Activated CD4-positive, alpha-beta T cell treated with anti-CD3 and anti-CD28 coated beads, Interleukin-2, amount 50 U/mL, for 4 hours (primary cell): ENCODE data around the gene CBX1.
"Not testable (repeated sequence)": the region's sequence is repeated elsewhere in the genome, so short reads cannot be mapped to it uniquely, and the experiment has no call there.

ENCODE experiments used
- DNase-seq, 2 experiments: peaks; one replicate each; pipeline ENCODE4 v3.0.0-alpha.2; 2020

Gene CBX1

DNA sequence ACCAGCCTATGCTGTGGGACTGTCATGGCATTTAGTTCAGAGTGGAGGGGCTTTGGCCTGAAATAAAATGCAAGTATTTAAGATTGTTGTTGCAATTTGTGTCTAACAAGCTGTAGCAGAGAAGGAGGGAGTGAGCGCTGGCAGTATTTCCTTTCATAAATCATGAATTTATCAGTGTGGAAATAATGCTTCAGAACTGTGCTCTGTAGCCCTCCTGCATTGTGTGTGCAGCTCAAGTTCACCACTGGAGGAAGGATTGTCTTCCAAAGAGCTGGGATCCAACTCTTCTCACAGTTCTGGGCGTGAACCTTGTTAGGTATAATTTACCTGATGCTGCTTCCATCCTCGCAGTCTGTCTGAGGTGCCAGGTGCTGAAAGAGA is 21.4 kb upstream of the CBX1 start:
- DNase-seq = no peak

DNA sequence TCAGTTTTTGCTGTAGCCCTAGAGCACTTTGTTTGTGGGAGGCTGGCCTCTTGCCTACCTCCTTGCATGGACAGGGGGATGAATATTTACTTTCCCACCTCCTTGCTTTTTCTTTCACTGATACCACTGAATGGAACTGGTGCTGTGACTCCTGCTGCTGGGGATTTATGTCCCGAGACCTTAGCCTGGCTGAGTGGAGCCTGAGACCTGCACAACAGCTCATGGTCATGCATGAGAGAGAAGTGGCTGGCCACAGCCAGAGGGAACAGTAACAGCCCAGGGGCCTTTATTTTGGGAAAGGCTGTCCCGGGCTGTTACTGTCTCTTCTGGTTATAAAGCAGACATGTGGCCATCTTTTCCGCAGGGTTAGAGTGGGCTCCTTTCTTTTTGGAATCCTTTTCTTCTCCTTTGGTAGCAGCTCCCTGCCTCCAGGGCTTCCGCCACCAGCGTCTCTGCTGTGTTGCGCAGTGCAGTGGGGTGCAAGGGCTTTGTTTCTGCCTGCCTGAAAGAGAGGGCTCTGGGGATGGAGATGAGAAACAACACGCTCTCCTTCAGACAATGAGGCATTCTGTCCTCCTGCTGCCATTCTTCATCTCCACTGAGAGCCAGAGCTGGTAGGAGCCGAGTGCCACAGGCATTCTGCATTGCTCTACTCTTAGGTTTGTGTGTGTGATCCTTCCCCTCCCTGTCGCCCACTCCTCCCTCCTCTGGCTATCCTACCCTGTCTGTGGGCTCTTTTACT is 20.8 kb upstream of the CBX1 start:
- no peak for DNase-seq

DNA sequence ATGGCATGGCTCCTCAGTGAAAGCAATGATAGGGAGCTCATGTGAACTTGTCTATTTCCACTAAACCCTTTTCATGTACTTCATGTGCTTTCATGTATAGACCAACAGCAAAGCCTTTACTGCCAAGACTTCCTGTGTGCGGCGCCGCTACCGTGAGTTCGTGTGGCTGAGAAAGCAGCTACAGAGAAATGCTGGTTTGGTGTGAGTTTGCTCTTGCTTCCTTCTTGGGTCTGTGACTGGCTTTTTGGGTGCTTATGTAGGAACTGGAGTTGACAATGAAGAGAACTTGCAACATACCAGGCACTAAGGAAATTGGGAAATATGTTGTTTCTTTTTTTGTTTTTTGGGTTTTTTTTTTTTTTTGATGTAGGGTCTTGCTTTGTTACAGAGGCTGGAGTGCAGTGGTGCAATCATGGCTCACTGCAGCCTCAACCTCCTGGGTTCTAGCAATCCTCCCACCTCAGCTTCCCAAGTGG is 12.0 kb upstream of the CBX1 start:
- peak; percentile 29 to 30 for DNase-seq

GRCh38 chr17:48111937-48112241 is 10.6 kb upstream of the CBX1 start:
- DNase-seq = no peak

DNA sequence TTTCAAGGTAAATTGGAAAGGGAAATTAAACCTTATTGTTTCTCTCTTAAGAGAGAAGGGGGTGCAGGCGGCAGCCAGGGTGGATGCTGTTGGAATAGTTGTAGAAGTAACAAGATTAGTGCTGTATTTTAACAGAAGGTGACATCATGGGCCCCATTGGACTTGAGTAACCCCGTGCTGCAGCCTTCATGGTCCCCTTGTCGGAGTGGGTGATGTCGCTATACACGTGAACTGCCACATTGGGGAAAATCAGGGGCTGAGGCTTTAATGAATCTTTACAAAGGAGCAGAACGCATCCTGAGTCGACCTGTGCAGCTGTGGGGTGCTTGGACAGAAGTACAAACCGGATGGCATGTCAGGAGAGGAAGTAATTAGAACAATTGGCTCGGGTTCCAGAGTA is 9.5 kb upstream of the CBX1 start:
- no peak for DNase-seq

GRCh38 chr17:48107137-48108055 is 6.1 kb upstream of the CBX1 start, which contains the start of gene SNX11:
SNX11 (plus strand) TSS chr17:48107766; CDS start chr17:48112044, 4,278 bp downstream.
- DNase-seq = peak; percentile 97 to 98

- DNase-seq = no peak
Measured at GRCh38 chr17:48106802-48107136, 5.5 kb upstream of the CBX1 start.

DNA sequence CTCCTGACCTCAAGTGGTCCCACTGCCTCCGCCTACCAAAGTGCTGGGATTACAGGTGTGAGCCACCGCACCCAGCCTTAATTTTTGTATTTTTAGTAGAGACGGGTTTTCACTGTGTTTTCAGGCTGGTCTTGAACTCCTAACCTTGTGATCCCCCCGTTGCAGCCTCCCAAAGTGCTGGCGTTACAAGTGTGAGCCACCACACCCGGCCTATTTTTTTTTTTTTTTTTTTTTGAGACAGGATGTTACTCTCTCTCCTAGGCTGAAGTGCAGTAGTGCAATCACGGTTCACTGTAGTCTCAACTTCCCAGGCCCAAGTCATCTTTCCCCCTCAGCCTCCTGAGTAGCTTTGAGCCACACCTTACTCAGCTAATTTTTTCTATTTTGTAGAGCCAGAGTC is 3.2 kb upstream of the CBX1 start:
- no peak for DNase-seq

GRCh38 chr17:48102798-48103715 is 1.8 kb upstream of the CBX1 start:
- no peak for DNase-seq

DNA sequence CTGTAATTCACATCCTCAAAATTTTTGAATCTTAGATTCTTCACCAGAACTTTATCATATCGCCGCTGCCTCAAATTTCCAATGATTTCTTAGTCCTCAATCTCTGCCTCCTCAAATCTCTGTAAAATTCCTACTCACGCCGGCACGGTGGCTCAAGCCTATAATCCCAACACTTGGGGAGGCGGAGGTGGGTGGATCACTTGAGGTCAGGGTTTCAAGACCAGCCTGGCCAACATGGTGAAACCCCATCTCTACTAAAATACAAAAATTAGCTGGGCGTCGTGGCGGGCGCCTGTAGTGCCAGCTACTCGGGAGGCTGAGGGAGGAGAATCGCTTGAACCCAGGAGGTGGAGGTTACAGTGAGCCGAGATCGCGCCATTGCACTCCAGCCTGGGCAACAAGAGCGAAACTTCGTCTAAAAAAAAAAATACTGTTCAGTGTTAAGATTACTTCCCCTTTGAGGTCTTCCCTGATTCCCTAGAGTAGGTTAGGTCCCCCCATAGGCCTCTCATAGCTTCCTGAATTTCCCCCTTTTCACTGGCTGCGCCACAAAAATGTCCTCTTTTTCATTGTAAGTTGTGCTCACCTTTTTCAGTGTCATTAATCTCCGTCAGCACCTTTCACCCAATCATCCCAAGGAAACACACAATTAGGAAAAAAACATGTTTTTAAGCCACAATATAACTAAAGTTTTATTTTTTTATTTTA is 919 bp upstream of the CBX1 start:
- no peak for DNase-seq

DNA sequence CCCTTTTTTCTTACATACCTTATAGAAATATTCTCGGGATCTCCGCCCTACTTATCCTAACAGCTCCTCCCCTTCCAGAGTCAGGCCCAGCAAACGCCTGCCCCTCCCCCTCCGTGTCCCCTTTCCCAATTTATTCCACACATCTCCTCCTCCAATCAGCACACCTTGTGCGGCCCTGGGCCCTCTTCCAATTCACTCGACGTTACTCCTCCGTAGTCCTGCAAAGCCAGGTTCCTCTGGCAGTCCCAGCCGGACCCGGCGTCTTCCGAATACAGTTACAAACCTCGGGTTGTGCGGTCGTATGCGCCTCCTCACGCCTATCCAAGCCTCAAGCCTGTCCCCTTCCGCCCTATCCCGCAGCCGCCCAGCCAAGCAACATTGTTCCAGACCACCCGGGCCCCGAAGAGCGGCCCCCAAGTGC is 677 bp downstream of the CBX1 start:
- no peak for DNase-seq

DNA sequence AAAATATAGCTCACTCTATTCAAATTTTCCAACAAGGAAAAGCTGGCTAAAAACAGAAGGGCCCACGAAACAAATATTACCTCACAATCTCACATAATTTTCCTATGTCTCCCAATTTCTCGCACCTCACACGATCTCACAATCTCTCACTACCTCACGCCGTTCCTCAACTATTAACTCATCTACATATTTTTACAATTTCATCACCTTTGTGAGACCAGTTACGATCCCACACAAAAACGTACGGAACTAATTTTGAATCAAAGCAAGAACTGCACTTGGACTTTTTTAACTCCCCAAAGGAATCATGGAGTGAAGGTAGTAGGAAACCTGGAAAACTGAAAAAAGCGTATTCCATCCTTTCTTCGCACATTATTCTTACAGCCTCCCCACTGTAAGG is 1.1 kb downstream of the CBX1 start:
- no peak for DNase-seq

- DNase-seq = no peak
Measured at GRCh38 chr17:48095611-48096010, 5.7 kb downstream of the CBX1 start.

DNA sequence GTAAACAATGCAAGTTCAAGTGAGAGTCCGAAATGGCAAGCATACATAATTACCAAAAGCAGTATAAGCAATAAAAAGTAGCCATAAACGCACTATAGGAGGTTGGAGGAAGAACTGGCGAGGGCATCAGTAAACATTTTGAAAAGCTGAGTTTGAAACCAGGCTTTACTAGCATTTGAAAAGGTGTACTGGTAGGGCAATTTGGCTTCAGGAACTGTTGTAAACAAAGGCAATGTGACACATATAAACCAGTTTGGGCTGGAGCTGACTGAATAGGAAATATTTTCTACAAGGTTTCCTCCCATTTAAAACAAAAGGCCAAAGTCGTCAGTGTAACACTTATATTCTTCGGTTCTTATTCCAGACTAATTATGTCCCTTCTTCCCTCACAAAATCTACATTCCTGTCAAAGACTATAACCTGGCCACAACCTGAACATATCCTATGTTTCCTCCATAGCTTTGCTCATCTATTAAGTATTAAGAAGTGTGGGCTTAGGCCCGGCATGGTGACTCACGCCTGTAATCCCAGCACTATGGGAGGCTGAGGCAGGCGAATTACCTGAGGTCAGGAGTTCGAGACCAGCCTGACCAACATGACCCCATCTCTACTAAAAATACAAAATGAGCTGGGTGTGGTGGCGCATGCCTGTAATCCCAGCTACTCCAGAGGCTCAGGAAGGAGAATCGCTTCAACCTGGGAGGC is 7.8 kb downstream of the CBX1 start:
- no peak for DNase-seq

DNA sequence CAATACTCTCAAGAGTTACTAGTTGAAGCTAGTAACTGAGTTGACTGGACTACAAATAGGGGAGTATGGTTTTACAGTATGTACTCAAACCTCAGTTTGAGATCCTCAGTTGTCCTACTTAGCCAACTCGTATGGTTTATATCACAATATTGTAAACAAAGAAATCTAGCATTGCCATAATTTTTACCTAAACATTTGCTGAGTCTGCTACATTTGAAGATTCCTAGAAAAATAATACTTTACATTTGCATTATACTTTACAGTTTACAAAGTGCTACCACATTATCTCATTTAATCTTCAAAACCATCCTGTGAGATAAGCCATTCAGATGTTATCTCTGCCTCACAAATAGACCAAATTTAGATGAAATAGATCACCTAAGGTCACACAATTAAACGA is 16.3 kb downstream of the CBX1 start:
- DNase-seq = no peak

DNA sequence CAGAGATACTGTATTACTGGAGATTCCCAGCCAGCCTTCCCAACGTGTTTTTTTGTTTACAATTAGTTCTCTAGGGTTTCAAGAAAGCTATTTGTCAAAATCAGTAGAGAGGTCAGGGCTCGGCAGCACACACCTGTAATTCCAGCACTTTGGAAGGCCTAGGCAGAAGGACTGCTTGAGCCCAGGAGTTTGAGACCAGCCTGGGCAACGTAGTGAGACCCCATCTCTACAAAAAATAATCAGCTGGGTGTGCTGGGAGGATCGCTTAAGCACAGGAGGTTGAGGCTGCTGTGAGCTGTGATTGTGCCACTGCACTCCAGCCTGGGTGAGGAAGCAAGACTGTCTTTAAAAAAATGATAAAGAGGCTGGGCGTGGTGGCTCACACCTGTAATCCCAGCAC is 19.4 kb downstream of the CBX1 start:
- no peak for DNase-seq

- DNase-seq = not testable (repeated sequence)
Measured at GRCh38 chr17:48077152-48077551, 24.1 kb downstream of the CBX1 start.

DNA sequence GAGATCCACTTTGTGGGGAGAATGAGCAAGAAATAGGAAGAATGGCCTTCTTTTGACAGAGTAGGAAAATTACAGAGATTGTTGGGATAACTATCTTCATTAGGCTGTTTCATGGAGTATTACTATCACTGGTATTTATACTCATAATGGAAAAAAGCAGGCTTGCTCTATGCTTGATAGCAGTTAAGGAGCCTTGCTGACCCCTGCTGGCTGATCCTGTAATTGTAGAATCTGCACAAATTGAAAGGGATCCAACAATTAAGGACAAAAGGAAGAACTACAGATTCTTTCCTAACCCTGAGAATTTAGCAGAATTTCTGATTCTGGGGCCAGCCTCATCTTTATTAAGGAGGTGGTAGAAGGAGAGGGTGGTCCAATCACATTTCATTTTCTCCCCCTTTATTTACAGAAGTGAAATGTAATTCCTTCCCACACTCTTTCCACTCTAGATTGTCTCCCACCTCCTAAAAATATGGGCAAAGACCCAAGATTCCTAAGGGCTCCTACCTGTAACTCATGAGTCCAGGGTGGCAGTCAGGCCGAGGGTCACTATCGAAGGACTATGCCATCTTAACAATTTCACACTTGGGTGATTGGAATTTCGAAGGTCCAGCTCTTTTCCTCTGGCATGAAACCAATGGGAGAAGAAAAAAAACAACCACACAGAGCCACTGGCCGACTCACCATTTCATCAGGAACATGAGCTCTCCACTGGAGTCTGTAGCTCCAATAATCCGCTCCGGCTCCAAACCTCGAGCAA is 26.8 kb downstream of the CBX1 start:
- DNase-seq = peak; percentile 75 to 78

GRCh38 chr17:48073566-48074094 is 27.6 kb downstream of the CBX1 start:
- DNase-seq = not testable (repeated sequence)

- not testable (repeated sequence) for DNase-seq
Measured at GRCh38 chr17:48072811-48073210, 28.5 kb downstream of the CBX1 start.

GRCh38 chr17:48071654-48072053 is 29.6 kb downstream of the CBX1 start:
- no peak for DNase-seq
